Head of caudate nucleus (tissue), 42 donors: ENCODE measurements around the gene TANC2.

ENCODE experiments used
- DNase-seq, 42 donors: peaks; one replicate each; pipeline versions ENCODE4 v3.0.0 to v3.0.0-alpha.2; 2020 to 2021; ENCODE audit warnings: mixed read lengths in 7 of 42
- intact Hi-C: fragments of 100-400 bp; cut with DNase I; formaldehyde crosslinking; loops from one replicate; pipeline ENCODE4 v1.15.0; 2022

TANC2 gene

DNA sequence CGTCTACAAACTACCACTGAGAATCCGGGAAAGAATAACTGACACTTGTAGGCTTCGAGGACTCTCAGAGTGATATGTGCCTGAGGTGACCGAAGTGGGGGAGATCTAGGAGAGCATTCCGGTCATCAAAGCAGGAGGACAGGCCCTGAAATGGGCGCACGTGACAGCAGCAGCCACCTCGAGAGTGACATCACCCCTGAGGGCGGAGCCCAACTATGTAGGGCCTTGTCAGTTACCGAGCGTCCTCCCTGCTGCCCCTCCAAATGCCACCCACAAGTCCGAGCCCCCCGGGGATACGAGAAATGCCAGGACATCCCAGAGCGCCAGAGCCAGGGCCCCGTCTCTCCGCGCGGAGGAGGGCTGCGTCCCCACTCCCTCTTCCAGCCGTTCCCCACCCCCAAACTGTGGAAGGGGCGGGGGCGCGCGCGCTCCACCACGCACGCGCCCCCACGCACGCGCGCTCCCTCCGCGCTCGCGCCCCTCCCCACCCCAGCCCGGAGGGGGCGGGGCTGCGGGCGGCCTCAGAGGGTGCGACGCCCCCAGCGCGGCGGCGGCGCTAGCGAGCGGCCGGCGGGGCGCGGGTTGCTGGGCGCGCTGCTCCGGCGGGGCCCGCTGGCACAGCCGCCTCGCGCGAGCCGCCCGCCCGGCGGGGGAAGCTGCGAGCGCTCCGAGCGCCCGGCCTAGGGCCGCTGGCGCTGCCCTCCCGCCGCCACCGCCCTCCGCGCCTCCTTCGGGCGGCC is at the start of gene TANC2:
TSS of gene TANC2 (plus strand) at position 550 of the 740 bp plus-strand sequence. CDS start 43,325 bp downstream, outside the sequence.
- DNase-seq: peak; percentile 65 to 94 (median 84)
- intact Hi-C loops: loop anchor here (2.0 kb wide), 1 partner anchor 261 kb away; no protein-coding TSS in a partner anchor

DNA sequence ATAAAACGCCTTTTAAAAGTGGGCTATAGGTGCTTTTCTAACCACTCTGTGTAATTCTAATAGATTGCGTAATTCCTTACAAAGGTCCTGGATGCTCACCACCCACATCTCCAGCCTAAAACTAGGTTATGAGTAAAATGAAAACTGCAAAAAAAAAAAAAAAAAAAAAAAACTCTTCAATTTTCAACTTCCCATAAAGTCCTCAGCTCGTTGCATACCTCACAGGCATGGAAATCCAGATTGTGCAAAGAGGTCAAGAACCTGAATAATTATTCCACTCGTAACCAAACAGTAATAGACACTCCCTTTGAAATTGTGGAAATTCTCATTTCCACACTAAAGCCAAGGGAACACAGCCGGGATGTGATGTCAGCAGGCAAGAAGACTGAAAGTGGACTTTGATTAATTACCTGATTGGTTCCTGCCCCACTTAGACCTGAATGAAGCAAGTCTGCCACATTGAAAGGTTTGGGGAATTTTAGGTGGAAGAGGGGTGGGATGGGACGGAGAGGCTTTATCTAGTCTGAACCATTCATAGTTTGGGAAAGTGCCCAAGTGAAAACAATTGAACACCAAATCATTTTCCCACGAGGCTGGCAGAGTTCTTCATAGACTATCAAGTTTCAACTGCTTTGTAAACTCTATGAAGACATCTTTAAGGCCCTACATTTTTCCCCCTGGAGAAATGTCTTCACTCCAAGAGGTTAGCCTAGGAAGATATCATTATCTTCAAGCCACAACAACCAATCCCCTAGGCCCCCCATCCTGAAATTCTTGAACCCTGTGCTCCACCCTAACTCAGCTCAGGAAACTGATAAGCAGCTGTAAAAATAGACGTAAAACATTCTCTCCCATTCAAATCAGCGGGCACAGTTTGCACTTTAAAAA is 49.1 kb upstream of the TANC2 start:
- no peak for DNase-seq
- intact Hi-C loops: no loop called here

DNA sequence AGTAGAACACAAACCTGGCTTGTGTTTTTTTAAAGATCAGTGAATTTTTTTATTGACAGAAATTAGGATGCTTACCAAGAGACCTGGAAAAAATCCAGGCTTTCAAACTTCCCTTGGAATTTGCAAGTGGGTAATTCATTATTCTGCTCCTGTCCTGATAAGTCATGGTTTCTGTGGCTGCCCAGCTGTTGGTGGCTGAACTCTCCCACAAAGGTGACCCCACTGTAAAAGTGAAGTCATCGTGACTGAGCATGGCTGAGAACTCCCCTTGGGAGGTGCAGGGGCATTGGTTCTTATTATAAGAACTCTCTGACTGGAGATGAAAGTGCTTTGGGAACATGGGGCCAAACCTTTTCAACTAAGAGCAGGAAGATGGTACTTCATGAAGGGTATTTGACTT is 46.6 kb upstream of the TANC2 start:
- intact Hi-C loops: no loop called here
- DNase-seq: no peak

DNA sequence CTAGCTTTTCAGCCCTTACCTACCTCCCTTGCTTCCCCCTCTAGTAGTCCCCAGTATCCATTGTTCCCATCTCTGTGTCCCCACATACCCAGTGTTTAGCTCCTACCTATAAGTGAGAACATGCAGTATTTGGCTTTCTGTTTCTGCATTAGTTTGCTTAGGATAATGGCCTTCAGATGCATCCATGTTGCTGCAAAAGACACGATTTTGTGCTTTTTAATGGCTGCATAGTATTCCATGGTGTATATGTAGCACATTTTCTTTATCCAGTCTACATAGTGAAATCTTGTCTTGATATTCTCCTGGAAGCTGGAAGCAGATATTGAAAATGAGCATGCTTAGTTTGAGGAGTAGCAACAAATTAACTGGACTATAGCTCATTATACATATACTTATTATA is 45.7 kb upstream of the TANC2 start:
- intact Hi-C loops: no loop called here
- DNase-seq: no peak

DNA sequence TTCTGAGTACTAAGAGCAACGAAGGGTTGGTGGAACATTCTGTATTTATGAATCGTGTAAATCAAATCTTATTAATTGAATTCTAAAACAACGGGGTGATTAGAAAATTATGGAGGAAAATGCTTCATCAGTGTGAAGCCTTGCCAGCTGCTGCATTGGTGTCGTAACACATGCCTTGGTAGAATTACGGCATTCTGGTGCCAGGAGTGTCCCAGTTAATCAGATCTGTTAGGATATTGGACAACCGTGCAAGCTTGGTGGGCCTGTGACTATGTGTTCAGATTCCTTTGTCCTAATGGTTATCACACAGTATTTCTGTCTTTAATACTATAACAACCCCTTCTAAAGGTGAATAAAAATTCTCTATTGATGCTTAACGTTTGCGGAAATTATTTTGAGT is 44.2 kb upstream of the TANC2 start:
- intact Hi-C loops: no loop called here

DNA sequence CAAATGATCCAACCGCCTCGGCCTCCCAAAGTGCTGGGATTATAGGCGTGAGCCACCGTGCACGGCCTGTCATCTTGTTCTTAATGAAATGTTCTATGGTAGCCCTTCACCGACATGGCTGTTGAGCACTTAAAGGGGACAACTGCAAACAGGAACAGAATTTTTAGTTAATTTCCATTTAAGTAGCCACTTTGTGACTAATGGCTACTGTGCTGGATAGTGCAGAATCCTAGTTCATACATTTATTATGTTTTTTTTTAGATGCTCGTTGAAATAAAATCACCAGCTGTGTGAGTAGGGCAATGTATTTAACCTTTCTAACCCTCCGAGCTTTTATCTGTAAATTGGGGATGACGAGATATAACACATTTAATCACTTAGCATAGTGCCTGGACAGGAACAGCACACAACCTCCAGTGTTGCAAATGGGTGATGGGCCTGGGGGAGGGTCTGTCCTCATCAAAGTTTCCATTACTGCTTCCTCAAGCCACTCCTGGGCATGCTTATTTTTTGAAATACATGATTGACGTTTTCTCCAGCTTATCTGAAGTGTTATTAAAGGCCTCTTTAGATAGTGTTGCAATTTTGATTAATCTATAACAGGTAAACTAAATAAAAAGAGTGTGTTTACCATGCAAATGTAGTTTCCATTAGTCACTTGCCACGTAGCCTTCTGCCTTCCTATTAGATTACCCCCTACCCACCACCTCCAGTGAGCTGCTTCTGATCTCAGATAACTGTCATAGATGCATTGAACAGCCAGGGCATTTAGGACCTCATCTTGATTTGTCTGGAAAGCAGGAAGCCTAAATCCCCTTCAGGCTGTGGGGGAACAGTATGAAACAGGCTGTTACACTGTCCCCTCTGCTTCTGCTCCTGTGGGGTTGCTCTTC is 42.5 kb upstream of the TANC2 start:
- DNase-seq: no peak
- intact Hi-C loops: no loop called here

More for the DNA sequence above, 44.2 kb upstream of the TANC2 start:
- DNase-seq: no peak

DNA sequence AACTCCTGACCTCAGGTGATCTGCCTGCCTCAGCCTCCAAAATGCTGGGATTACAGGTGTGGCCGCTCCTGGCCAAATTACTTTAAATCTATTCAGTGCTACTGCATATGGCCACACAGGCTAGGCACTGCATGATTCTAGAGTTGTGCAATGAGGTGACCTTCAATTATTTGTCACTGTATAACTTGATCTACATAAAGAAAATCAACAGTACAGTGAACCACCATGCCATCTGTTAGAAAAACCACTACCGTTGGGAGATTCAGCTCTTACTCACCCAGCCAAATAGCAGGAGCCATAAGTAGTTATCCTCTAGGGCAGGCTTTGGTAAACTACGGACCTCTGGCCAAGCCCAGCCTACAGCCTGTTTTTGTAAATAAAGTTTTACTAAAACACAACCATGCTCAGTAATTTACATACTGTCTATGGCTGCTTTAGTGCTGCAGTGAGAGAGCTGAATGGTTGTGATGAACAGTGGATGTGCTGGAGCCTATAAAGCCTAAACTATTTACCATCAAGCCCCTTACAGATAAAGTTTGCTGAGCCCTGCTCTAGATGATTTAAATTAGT is 40.7 kb upstream of the TANC2 start:
- no peak for DNase-seq
- intact Hi-C loops: no loop called here

DNA sequence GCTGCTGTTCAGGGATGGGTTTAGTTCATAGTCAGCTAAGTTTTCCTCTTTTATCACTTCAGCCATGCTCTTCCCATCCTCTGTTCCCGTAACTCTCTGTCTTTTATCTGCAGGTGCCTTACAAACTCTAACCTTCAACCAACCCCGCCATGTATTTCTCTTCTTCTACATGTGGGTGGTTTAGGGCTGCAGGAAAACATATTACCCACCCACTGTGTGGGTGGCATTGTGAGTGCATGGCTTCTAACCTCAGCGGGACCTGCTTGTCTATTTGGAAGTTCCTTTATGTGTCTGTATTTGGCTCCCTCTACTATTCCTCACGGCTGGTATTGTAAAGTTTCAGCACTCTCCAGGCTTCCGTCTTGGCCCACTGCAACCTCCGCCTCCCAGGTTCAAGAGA is 39.0 kb upstream of the TANC2 start:
- DNase-seq: no peak
- intact Hi-C loops: no loop called here

DNA sequence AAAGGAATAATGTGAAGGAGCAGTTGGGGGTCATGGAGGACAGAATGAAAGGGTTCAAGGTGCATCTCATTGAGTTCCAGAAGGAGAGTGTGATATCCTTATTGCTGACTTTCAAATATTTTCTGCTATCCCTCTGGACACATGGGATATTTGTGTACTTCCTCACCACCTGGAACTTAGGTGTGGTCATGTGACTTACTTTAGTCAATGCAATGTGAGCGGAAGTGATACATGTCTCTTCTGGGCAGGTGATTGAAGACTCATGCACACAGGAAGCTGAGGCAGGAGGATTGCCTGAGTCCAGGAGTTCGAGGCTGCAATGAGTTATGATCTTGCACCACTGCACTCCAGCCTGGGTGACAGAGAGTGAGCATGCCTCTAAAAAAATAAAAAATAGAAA is 36.7 kb upstream of the TANC2 start:
- DNase-seq: no peak
- intact Hi-C loops: no loop called here

DNA sequence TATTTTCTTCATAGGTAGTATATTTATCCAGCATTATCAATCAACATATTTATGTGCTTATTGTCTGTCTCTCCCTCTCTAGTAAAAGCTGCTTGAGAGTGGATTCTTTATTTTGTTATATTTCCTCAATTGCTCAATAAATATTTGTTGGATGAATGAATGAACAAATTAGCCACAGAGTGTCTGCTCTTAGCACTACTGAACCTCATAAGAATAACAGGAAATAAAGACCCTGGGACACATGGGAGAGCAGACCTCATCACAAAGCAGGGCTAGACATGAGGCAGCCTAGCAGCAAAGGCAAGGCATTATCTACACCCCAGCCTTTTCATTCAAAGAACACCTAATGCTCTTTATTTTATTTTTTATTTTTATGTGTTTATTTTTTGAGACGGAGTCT is 34.9 kb upstream of the TANC2 start:
- intact Hi-C loops: no loop called here
- DNase-seq: no peak

DNA sequence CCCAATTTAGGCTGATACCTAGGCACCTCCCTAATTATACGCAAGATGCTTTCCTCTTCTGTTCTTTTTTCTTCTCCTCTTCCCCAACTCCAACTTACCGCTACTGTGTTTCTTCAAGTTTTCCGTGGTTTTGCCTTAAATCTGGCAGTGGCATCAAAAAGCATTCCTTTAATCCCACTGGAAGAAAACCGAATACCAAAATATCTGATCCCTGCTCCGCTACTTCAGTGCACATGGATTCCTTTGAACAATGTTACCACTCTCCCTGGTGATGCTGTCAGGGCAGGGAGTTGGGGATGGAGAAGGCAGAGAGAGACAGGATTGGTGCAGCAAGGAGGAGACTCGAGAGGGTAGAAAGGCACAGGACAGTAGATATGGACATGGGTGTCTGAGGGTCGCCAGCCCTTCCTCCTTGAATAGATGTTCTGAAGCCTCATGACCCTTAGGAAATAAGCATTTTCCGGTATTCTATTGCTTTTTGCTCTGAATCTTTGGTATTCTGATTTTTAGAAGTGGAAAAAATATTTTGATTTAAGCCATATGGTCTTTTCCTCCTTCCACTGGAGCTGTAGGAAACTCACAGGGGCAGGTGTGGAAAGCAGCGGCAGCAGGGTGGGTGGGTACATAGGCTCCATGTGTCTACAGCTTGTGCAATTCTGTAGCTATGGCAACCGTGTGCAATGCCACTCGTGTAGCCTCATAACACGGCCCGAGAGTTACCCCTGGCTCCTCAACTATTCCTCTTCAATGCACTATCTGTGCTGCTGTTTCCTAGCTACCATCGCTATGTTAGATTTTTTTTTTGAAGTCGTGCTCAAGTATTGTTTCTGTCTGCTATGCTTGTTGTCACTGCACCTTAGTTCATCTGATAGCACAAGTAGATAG is 32.3 kb upstream of the TANC2 start:
- intact Hi-C loops: no loop called here
- peak in 32 of 42 donors; percentile 3 to 67 (median 28) for DNase-seq

DNA sequence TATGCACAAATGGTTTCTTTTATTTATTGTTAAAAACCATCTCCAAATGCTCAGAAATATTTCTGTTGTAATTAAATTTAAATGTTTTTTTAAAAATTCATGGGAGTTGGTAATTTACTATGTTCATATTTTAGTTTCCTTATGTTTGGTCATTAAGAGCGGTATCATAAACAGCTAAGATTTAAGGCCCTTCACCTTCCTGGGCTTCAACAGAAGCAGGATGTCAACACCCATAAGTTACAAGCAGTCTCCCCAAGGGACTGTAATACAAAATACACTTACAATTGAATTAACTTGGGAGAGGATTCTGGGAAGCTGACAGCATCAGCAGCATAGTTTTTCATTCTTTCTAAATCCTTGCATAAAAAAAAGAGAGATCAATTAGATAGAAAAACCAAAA is 30.9 kb upstream of the TANC2 start:
- DNase-seq: no peak
- intact Hi-C loops: no loop called here

DNA sequence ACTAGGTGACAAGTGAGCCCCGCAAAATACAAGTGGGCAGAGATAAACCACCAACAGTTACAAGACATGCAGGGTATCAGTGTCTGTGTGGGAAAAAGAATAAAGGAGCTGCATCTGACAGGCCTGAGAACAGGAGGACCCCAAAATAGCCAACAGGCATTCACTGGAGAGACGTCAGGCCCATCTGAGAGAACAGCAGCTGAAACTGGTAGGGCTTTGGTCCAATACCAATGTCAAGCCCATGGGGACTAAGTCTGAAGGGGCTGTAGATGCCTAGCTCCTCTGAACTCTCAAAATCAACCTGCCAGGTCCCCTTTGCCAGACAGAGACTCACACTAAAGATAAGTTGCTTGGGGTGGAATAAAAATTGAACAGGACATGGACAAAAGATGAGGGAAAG is 30.5 kb upstream of the TANC2 start:
- DNase-seq: no peak
- intact Hi-C loops: no loop called here

DNA sequence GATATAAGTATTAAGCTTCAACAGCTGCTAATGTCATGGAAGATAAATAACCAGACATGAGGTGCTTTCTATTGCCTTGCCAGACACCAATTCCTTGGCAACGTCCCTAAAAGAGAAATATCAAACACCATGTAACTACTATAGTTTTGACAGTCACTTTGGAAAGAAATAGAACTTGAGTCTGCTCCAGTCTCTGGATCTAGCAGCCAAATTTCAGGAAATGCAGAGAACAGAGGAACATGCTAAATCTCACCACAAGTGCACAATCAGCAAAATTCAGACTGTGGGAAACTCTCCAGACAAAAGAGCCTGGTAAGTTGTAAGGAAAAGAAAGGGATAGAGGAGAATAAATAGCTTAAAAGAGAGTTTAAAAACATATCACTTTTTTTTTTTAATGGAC is 28.4 kb upstream of the TANC2 start:
- intact Hi-C loops: no loop called here
- DNase-seq: no peak

DNA sequence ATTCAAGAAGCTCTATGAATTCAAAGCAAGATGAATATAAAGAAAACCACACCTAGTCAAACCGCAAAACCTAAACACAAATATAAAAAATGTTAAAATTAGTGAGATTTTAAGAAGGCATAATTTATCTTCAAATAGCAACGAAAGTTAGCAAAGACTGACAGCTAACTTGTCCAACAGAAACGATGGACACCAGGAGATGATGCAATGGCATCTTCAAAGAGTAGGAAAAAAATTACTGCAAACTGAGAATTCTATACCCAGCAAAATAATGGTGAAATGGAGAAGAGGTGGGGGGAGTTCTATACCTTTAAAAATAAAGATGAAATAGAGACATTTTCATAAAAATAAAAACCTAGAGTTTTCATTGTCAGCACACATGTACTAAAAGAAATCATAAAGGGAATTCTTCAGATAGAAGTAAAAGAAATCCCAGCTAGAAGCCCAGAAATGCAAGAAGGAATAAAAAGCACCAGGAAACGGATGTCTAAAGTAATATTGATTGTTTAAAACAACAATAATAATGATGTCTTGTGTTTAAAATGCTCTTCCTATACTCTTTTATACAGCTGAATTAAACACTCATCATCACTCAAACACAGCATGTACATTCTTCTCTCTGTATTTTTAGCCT is 24.6 kb upstream of the TANC2 start:
- intact Hi-C loops: no loop called here
- DNase-seq: no peak

DNA sequence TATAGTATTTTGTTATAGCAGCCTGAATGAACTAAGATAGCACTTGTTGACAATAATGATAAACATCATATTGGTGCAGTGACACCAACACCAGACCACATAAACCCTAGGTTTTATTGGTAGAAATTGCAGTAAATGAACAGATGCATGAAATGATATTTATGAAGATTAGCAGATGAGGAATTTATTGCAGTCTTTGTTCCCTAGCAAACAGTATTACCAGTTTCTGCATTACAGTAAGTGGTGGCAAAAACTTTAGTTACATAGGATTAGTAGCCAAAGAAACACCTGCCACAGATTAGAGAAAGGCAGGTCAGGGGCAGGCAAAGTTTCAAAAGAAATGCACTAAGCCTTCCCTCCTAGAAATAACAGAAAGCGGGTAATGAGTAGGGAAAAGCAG is 17.7 kb upstream of the TANC2 start:
- intact Hi-C loops: no loop called here
- no peak for DNase-seq

DNA sequence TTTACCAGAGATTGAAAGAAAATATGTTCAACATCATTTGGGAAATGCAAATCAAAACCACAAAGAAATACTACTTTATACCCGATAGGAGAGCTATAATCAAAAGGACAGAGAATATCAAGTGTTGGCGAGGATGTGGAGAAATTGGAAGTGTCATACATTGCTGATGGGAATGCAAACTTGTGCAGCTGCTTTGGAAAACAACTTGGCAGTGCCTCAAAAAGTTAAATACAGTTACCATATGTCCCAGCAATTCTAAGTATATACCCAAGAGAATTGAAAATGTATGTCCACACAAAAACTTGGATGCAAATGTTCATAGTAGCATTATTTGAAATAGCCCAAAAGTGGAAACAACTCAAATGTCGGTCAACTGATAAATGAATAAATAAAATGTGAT is 17.0 kb upstream of the TANC2 start:
- intact Hi-C loops: no loop called here

DNA sequence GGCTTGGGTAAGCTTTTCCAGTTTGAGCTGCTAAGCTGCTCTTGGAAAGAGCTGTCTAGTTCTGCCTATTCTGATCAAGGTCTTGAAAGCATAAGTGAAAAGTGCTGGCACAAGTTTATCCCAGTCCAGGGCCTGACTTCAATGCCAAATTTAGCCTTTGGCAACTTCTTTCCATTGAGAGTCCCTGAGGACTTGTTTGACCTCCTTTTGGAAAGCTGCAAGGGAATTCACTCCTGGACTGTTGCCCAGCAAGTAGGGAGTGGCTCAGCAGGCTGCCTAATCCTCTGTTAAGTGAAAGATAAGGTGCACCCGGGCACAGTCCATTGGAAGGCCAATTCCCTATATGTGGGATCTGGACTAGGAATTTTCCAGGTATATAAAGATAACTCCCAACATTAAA is 16.0 kb upstream of the TANC2 start:
- intact Hi-C loops: no loop called here
- no peak for DNase-seq

More for the DNA sequence above, 17.0 kb upstream of the TANC2 start:
- no peak for DNase-seq
